IPS-NIHi7 (cell line): ENCODE measurements around the gene DEDD2.

Experiments used
- DNase-seq: peaks from one replicate; pipeline ENCODE4 v3.0.0; 2012; ENCODE audit warnings: mixed read lengths; ENCODE audit errors: extremely low spot score

The DEDD2 gene

DNA sequence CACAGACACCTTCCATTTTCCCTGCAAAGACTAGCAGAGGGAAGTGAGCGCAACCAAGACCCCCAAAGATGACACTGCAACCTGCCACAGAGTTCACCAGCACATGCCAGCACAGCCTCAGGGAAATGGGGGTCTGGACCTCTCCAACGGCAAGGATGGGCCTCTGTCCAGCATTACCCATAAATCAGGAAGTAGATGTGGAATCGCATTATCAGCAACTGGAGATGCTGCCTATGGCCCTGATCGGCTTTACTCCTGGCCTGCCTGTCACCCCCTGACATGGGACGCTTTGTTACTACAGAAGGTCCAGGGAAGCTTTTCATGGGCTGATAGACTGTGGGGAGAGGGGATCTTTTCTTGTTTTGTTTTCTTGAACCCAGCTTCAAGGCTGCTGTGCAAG, 43.8 kb downstream of the DEDD2 start:
- no peak for DNase-seq

- DNase-seq, result no peak
Measured at GRCh38 chr19:42172261-42172660, 45.2 kb downstream of the DEDD2 start.

- DNase-seq, result no peak
Measured at GRCh38 chr19:42170715-42171114, 46.8 kb downstream of the DEDD2 start.

DNA sequence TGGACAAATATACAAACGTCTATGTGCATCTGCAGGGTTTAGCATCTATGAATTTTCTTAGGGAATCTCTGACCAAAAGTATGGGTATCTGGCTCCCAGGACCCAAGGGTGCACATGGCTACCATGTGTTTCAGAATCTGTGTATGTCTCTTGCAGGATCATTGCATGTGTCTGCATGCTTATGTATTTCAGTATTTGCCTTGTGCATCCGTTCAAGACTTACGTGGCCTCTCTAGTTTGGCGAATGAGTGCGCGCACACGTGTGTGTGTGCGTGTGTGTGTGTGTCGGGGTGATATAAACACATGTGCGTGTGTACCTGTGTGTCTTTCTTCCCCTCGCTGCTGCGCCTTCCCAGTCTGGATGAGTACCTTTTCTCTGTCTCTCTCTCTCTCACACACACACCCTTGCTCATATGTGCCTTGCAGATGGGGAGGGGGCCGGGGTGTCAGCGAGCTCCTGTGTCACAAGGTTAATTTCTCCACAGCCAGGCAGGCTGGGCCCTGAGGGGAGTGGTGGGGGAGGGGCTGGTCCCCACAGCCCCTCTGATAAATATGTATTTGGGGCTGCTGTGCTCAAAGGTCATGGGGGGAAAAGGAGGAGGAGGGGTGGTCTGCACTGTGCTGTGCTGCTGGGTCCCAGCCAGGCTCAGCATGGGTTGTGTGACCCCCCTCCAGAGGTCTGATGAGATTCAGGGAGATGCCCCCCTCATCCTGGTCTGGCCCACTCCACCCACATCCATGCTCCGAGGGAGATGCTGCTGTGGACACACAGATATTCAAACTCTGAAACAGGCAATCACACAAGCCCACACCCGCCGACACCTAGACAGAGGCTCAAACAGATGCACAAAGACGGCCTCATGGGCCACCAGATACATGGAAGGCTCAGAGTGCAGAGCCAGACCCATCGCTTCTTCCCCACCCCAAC, 47.7 kb downstream of the DEDD2 start:
- no peak for DNase-seq

- DNase-seq, result no peak
Measured at GRCh38 chr19:42168206-42168605, 49.3 kb downstream of the DEDD2 start.

GRCh38 chr19:42166316-42166715, 51.2 kb downstream of the DEDD2 start:
- DNase-seq, result no peak

- DNase-seq, result no peak
Measured at GRCh38 chr19:42165146-42165545, 52.3 kb downstream of the DEDD2 start.

GRCh38 chr19:42161616-42162263, 55.7 kb downstream of the DEDD2 start:
- no peak for DNase-seq

- no peak for DNase-seq
Measured at GRCh38 chr19:42159942-42160341, 57.5 kb downstream of the DEDD2 start.

- DNase-seq, result no peak
Measured at GRCh38 chr19:42158926-42159325, 58.6 kb downstream of the DEDD2 start.

- no peak for DNase-seq
Measured at GRCh38 chr19:42156571-42156970, 60.9 kb downstream of the DEDD2 start.

DNA sequence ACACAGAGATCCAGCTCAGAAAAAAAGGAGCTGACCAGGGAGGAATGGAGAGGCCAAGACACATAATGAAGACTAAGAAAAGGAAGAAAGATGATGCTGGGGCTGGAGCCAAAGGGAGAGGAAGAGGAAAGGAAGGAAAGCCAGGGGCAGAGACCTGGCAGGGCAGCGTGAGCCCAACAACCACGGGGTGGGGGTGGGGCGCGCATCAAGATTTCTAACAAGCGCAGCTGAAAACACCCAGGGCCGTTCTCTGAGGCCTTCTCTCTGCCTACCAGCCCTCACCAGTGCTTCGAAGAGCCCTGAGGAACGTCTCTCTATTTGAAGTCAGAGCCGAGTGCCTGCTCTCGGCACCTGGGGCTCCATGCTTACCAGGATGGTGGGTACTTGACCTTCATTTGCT, 61.7 kb downstream of the DEDD2 start:
- no peak for DNase-seq

GRCh38 chr19:42154471-42155323, 62.8 kb downstream of the DEDD2 start:
- DNase-seq, result no peak

DNA sequence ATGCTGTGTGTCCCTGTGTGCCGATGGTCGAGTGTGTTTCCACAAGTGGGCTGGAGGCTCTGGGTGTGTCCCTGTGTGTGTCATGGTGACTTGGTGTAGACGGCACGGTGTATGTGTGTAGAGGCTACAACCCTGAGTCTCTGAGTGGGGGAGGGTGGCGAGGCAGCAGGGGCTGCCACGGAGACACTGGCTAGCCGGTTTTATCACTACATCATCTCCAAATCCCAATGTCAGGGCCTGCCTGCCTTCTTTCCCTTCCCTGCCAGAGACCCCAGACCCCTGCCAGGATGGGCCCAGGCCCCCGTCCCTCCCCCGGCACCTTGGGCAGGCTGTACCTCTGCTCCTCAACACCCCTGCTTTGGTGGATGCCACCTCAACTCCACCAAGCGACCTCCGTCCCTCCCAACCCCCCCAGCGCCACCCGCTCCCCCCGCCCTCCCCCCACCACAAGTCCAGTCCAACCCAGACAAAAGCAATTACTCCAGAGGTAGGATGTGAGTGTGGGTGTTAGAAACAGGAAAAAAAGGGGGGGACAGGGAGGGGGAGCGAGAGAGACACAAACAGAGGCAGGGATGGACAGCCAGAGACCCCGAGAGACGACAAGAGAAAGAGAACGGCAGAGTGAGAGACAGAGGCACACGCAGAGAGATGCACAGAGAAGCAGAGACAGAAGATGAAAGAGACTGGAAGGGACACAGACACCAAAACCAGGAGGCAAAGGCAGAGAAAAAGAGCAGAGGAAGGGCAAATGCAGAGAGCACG, 63.6 kb downstream of the DEDD2 start:
- no peak for DNase-seq

GRCh38 chr19:42152910-42153671, 64.4 kb downstream of the DEDD2 start:
- DNase-seq, result no peak

DNA sequence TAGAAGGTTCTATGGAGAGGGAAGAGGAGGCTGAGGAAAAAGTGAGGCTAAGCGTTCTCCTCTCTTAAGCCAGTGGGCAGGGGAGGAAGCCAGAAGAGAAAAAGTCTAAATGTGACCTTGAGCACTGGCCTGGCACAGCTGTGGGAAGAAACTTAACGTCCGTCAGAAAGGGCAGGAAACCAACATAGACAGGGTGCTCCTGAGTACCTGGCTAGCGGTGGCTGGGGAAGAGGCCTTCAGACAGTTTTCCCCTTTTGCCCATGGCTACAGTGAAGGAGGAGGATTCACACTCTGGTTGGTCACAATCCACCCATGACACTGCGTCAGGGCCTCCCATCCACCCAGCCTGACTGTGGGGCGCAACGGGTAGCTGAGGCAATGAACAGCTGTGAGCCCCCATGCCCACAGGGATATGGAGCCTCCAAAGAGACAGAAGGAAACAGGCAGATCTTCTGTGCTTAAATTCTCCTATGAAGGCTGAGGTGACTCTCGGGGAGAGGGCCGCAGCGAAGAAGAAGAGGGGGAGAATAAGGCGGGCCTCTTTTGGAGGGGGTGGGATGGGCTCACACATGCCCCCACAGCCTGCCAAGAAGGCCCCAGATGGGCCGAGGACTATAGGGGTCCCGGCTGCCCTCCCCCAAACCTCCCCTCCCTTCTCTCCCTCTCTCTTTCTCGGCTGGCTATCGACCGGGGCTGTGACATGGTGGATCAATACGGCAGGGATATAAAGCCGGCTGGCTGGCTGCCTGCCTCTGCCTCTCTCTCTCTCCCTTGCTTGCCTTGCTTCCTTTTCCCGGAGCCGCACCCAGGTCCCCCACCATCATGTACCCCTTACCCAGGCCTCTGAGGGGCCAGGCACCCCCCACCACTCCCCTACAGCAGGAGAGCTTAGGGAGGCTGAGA, 65.4 kb downstream of the DEDD2 start:
- no peak for DNase-seq

DNA sequence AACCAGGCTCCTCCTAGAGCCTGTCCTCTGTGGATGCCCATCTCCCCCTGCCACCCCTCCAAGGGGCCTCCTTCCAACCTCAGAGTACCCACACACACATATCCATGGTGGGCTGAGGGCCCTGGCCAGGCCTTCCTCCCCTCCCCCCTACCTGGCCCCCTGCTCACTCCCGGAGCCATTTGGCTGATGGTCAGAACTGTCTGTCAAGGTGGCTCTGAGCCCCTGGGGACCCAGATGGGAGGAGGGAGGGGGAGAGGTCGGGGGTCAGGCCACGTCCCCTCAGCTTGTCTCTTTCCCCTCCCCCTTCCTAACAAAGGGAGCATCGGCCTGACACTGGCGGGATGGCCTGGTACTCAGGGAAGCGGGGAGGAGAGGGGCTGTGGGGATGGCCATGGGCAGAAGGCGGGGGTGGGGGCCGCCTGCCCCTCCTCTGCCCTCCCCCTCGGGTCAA, 66.5 kb downstream of the DEDD2 start:
- peak; percentile 32 for DNase-seq

DNA sequence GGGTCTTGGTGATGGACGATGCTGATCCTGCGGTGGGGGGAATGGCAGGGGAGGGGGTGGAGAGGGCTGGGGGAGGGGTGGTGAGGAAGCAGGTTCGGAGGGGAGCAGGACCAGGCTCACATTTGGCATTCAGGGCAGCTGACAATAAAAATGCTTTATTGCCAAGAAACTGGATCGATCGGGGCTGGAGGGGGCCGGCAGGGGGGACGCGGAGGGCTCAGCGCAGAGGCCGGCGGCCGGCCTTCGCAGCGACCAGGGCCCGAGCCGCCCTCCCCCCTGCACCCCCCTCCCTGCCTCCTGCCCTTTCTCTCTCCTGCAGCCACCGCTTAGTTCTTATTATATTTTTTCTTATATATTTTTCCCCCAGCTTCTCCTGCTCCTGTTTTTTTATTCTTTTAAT, 67.1 kb downstream of the DEDD2 start:
- no peak for DNase-seq

GRCh38 chr19:42149447-42150202, 67.9 kb downstream of the DEDD2 start:
- no peak for DNase-seq
